ENCODE data around the gene HOOK2.
"Not testable (repeated sequence)": the region's sequence is repeated elsewhere in the genome, so short reads cannot be mapped to it uniquely, and the experiment has no call there.

Gene HOOK2

GRCh38 chr19:12720296-12720695 lies 55.1 kb downstream of the HOOK2 start:
- no peak for DNase-seq

- no peak for DNase-seq
Measured at GRCh38 chr19:12715929-12716328, 59.4 kb downstream of the HOOK2 start.

DNA sequence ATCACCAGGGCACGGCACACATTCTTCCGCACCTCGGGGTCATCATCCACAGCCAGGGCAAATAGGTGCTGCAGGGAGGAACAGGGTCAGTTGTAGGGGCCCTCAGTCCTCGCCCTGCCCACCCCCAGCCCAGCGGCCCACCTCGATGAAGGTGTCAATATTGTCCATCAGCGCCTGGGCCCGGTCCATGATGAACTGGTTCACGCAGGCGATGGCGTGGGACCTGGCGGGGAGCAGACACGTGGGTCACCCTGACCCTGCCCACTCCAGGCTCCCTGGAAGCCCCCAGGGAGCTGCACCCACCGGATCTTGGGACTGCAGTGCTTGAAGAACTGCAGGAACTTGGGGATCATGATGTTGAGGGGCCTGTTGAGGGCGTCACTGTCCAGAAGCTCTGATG lies 60.2 kb downstream of the HOOK2 start:
- DNase-seq, result no peak

GRCh38 chr19:12713304-12713703 lies 62.0 kb downstream of the HOOK2 start:
- not testable (repeated sequence) for DNase-seq

Measured in DMS79 treated with DMSO at 0.1 percent for 48 hours (cell line).